Heart left ventricle (tissue), 16 donors: Measurements from ENCODE around the gene NCAPG2. TPM values are rescaled to one million over a fixed set of nuclear protein-coding genes. Genes with fewer than 3 reads are reported as not detected.

Experiments used
- ATAC-seq, 4 donors: fragments of 200-7000 bp; cut with Tn5 transposase; one replicate each; pipeline ENCODE4 v1.9.1; 2020 to 2022; ENCODE audit warnings: moderate library complexity in 4 of 4, mild to moderate bottlenecking in 3 of 4, moderate number of reproducible peaks in 1 of 4
- DNase-seq, 5 donors: peaks; one replicate each; pipeline ENCODE4 v3.0.0-alpha.2; 2020
- H3K27ac ChIP-seq, 12 donors: fragments of 200-600 bp; sonication (generic) in 4 of 12; one replicate each; pipeline versions ENCODE4 v1.5.0 to v1.8.0; 2016 to 2022; ENCODE audit warnings: mild to moderate bottlenecking in 2 of 12
- H3K27me3 ChIP-seq, 9 donors: fragments of 200-600 bp; sonication (generic) in 2 of 9; one replicate each; pipeline versions ENCODE4 v1.5.1 to v1.8.0; 2016 to 2022; ENCODE audit warnings: mild to moderate bottlenecking in 3 of 9
- H3K36me3 ChIP-seq, 9 donors: fragments of 200-600 bp; sonication (generic) in 2 of 9; one replicate each; pipeline versions ENCODE4 v1.5.0 to v1.8.0; 2018 to 2022; ENCODE audit warnings: mild to moderate bottlenecking in 2 of 9
- H3K4me1 ChIP-seq, 12 donors: fragments of 200-600 bp; sonication (generic) in 4 of 12; one replicate each; pipeline versions ENCODE4 v1.5.0 to v1.8.0; 2016 to 2022; ENCODE audit warnings: mild to moderate bottlenecking in 3 of 12
- H3K4me3 ChIP-seq, 12 donors: fragments of 200-600 bp; sonication (generic) in 4 of 12; one replicate each; pipeline versions ENCODE4 v1.5.0 to v1.8.0; 2017 to 2022; ENCODE audit warnings: mild to moderate bottlenecking in 9 of 12, moderate library complexity in 4 of 12
- H3K9me3 ChIP-seq, 12 donors: fragments of 200-600 bp; sonication (generic) in 4 of 12; one replicate each; pipeline versions ENCODE4 v1.5.0 to v1.8.0; 2016 to 2022; ENCODE audit warnings: mild to moderate bottlenecking in 1 of 12
- POLR2A ChIP-seq, 2 donors: fragments of 450-650 bp; IDR thresholded peaks; one replicate each; pipeline ENCODE4 v1.6.1; 2017; ENCODE audit warnings: antibody characterized with exemption in 2 of 2, mild to moderate bottlenecking in 2 of 2, moderate library complexity in 2 of 2
- WGBS, 4 donors: extraction: QIAGEN DNeasy Blood & Tissue Kit in 2 of 4; methylation state at CpG; one replicate each; pipeline versions ENCODE4 v1.1.5 to v1.1.7; 2013 to 2018; 5-methylcytosine and 5-hydroxymethylcytosine counted together
- intact Hi-C, 10 donors: fragments of 100-400 bp; cut with DNase I; formaldehyde crosslinking; loops; one replicate each; pipeline versions ENCODE4 v1.11.1 to v1.14.2; 2022
- polyA plus RNA-seq, 2 donors: library from polyadenylated mRNA; stranded (reverse); fragments of 200-250 nt; gene quantifications; one replicate each; pipeline ENCODE4 v1.2.3, GENCODE V29; 2013
- total RNA-seq, 9 donors: library from RNA; depleted of rRNA in 2 of 9; stranded (reverse); fragments of >200 nt in 2 of 9; fragmentation: NEBNext Ultra II Directional in 3 of 9; extraction: Animal tissue kit (Norgen Biotek cat#: 25700) in 3 of 9; gene quantifications; one replicate each; pipeline versions ENCODE4 v1.1.0 to v1.2.4, GENCODE V29; 2016 to 2023
- TF ChIP-seq, protein P1 (sequence below), 12 donors: fragments of 200-600 bp; sonication (generic) in 4 of 12; IDR thresholded peaks; one replicate each; pipeline versions ENCODE4 v1.5.0 to v1.8.0; 2018 to 2022; ENCODE audit warnings: antibody characterized with exemption in 12 of 12, mild to moderate bottlenecking in 5 of 12
- donor health status: ischemic (EF 13 %, LVEDD 7.1; RV severe dilation, severe dysfunction).
- donor health status: healthy with polysubstance abuse.
- donor health status: DM: no; HTN: yes; CAD: no.
- donor health status: DM: no; HTN: no; CAD: no.
- donor health status: ischemic (EF 25% LVEDD 6.9; RV normal size, moderate dysfunction).
- donor health status: ischemic (EF 25% LVEDD 5.7; RV mildly dilated, moderate dysfunction).
- donor health status: healthy.
- donor health status: DM: yes; HTN: yes; CAD: no.
- donor health status: ischemic (EF 35%, LVEDD 5.7; RV mildly dilated, moderate dysfunction).
- donor health status: nonischemic (EF 11% LVEDD 7.7; RV severe dilation, severe dysfunction).
- donor health status: DM: yes; HTN: yes; CAD: no.
- donor health status: PGD.
- donor health status: ischemic (EF 29% LVEDD 5.4; RV normal size, mild dysfunction).
- donor health status: nonischemic (EF 23%, LVEDD 6.1; RV moderate dilation, normal function).

The NCAPG2 gene
- total and polyA plus RNA-seq, 11 donors, result 1.1 to 12.5 (median 4.1) TPM

DNA sequence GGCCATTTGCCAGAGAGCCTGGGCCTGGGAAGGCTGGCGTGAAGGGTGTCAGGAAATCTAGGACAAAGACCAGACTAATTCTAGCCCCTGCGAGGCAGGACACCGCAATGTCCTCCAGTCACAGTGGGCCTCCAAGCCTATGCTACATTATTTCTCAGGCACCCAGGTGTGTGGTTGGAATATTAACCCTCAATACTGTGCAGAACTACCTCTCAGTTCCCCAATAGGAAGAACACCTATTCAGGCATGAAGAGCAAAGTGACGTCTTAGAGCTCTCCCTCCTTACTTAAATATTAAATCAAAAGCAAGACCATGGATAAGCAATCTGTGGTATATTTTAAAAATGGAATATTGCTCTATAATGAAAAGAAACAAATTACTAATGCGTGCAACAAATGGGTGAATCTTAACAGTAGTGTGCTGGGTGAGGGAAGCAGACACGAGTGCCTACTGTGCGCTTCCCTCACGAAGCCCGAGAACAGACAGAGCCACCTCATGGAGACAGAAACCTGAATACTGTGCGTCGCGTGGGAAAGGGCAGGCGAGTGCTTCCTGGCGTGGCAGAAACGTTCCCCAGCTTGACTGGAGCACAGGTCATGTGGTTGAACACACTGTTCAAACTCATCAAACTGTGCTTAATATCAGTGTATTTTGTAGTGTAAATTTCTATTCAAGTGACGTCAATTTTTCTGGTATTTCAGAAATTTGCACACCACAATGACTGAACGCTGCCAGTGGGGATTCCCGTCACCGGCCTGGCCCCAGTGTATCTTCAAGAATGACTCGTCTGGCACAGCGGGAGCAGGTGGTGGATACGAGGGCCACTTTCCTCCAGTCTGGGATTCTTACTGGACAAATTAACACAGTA lies 101.5 kb downstream of the NCAPG2 start:
- no peak for TF ChIP-seq POLR2A (IDR thresholded peaks at IDR 0.05)
- TF ChIP-seq, protein P1, sequence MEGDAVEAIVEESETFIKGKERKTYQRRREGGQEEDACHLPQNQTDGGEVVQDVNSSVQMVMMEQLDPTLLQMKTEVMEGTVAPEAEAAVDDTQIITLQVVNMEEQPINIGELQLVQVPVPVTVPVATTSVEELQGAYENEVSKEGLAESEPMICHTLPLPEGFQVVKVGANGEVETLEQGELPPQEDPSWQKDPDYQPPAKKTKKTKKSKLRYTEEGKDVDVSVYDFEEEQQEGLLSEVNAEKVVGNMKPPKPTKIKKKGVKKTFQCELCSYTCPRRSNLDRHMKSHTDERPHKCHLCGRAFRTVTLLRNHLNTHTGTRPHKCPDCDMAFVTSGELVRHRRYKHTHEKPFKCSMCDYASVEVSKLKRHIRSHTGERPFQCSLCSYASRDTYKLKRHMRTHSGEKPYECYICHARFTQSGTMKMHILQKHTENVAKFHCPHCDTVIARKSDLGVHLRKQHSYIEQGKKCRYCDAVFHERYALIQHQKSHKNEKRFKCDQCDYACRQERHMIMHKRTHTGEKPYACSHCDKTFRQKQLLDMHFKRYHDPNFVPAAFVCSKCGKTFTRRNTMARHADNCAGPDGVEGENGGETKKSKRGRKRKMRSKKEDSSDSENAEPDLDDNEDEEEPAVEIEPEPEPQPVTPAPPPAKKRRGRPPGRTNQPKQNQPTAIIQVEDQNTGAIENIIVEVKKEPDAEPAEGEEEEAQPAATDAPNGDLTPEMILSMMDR (IDR thresholded peaks at IDR 0.05), result no peak
- no peak for ATAC-seq

DNA sequence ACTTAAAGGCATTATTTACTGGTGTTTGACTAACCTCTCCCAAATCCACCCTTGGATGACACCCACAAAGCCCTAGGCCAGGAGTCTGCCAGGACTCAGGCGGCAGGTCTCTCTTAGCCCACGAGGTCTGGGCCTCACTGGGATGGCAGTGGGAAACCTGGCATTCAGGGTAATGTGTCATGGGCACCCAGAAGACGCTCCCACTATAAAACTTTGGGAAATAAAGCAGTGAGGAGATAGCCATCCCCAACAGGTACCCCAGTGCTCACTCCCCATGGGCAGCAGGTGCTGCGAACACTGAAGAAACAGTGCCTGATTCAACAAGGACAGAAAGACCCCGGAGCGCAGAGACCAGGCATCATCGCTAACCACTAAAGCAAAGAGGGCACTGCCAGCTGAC lies 102.6 kb downstream of the NCAPG2 start:
- Histone ChIP-seq H3K4me3 (no peak overlapping the region), H3K27me3 (no peaks in the 10 kb centered on the region)

More for the DNA sequence above, 101.5 kb downstream of the NCAPG2 start:
- Histone ChIP-seq H3K36me3 (no peaks in the 10 kb centered on the region), H3K4me3 (no peak overlapping the region), H3K27ac (no peak overlapping the region), H3K9me3 (no peaks in the 10 kb centered on the region), H3K27me3 (no peaks in the 10 kb centered on the region), H3K4me1 (no peaks in the 10 kb centered on the region)
- intact Hi-C loops, result no loop called here
- no peak for DNase-seq
- WGBS, 4 donors, result 88 to 91% (median 89%) methylated on average over 22 of the region's 22 CpGs

DNA sequence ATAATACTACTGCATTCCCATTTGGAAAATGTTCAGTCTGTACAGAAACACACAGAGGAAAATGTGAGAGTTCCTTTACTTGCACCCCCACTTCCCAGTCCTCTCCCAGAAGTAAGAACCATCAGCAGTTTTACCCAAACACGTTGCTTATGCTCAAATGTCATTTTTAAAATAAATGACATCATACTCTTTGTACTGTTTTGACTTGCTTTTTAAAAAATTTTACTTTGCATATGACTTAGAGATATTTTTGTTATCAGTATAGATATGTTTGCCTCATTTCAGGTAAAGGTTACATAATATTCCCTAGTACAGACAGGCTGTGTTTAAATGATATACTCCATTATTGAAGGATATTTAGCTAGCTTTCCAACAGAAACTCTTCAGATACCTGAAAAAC lies 103.5 kb downstream of the NCAPG2 start:
- Histone ChIP-seq H3K4me1 (no peaks in the 10 kb centered on the region), H3K27me3 (no peaks in the 10 kb centered on the region), H3K36me3 (no peaks in the 10 kb centered on the region), H3K27ac (no peak overlapping the region), H3K4me3 (no peak overlapping the region), H3K9me3 (no peaks in the 10 kb centered on the region)
- DNase-seq (no peak), ATAC-seq (no peak)
- WGBS, 4 donors, result 66 to 86% (median 74%) methylated on average over 1 of the region's 1 CpG
- no peak for TF ChIP-seq POLR2A (IDR thresholded peaks at IDR 0.05)
- TF ChIP-seq, protein P1 (IDR thresholded peaks at IDR 0.05), result no peak
- intact Hi-C loops, result no loop called here

More for the DNA sequence above, 102.6 kb downstream of the NCAPG2 start:
- TF ChIP-seq POLR2A (IDR thresholded peaks at IDR 0.05), result no peak
- TF ChIP-seq, protein P1 (IDR thresholded peaks at IDR 0.05), result no peak
- Histone ChIP-seq H3K27ac (no peak overlapping the region), H3K4me1 (no peaks in the 10 kb centered on the region), H3K9me3 (no peaks in the 10 kb centered on the region), H3K36me3 (no peaks in the 10 kb centered on the region)
- intact Hi-C loops, result no loop called here
- DNase-seq (no peak), ATAC-seq (no peak)
- WGBS, 4 donors, result 98 to 100% (median 98%) methylated on average over 7 of the region's 7 CpGs

DNA sequence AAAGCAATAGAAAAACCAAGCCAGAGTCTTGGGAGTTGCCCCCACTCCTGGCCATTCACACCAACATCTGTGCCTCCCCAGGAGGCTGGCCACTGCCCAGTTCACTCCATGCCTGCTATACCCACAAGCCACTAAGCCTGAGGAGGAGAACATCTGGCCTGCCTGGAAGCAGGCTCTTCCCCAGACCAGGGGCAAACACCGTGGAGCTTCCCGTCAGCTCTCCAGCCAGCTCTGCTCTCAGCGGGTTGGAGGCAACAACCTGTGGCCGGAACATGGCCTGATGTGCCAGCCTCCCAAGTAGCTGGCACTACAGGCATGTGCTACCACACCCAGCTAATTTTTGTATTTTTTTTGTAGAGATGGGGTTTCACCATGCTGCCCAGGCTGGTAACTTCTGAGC lies 107.9 kb downstream of the NCAPG2 start:
- no peak for DNase-seq

More for the DNA sequence above, 107.9 kb downstream of the NCAPG2 start:
- no peaks in the 10 kb centered on the region for H3K4me1 ChIP-seq
- intact Hi-C loops, result no loop called here
- TF ChIP-seq, protein P1 (IDR thresholded peaks at IDR 0.05), result no peak
- no peak for TF ChIP-seq POLR2A (IDR thresholded peaks at IDR 0.05)
- WGBS, 4 donors, result 89 to 100% (median 93%) methylated on average over 1 to 4 of the region's 4 CpGs
- no peak for ATAC-seq
- peaks cover 0 to 9% (median 0%) of the 10 kb centered on the region in 12 donors for H3K9me3 ChIP-seq
- H3K4me3 ChIP-seq, result no peak overlapping the region
- no peaks in the 10 kb centered on the region for H3K27me3 ChIP-seq
- no peaks in the 10 kb centered on the region for H3K36me3 ChIP-seq
- no peak overlapping the region for H3K27ac ChIP-seq
